ENCODE data around the gene MAGEA9B.
"Not testable (repeated sequence)": the region's sequence is repeated elsewhere in the genome, so short reads cannot be mapped to it uniquely, and the experiment has no call there.

MAGEA9B gene, protein sequence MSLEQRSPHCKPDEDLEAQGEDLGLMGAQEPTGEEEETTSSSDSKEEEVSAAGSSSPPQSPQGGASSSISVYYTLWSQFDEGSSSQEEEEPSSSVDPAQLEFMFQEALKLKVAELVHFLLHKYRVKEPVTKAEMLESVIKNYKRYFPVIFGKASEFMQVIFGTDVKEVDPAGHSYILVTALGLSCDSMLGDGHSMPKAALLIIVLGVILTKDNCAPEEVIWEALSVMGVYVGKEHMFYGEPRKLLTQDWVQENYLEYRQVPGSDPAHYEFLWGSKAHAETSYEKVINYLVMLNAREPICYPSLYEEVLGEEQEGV

DNA sequence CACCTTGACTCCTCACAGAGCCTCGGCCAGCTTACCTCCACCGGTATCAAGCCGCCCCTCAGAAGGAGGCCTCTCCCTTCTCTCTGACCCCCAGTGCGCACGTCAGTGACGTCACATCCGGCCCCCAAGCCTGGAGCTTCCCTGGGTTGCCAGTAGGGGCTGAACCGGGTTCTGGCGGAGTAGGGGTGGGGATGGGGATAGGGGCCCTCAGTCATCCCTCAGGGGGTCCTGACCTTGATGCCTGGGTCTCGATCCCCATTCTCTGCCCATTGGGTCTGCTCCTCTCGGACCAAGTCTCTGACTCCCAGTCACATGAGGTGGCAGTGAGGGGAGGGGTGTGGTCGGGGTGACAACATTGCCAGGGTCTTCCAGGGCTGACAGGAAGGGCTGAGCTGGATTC is at the start of gene MAGEA9B:
TSS of gene MAGEA9B (minus strand) at position 101 of the 400 bp plus-strand sequence. CDS start 4,280 bp downstream, outside the sequence.
- DNase-seq: not testable (repeated sequence)

DNA sequence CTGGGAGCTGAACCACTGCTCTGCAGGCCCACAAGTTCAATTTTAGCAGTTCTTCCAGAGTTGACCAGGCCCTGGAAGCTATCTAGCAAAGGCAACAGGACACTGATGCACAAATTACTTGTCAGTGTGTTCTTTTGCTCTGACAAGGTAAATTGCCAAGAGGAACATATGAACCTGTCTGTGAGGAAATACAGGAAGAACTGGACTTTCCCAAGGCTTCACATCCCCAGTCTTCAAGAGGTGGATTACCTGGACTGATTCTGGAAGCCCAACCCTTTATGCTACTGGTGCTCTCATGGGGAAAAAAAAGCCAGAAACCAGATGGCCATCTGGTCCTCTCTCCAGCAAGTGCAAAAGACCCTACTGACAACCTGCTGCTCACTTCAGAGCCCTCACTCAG is 46.3 kb upstream of the MAGEA9B start:
- no peak for DNase-seq

DNA sequence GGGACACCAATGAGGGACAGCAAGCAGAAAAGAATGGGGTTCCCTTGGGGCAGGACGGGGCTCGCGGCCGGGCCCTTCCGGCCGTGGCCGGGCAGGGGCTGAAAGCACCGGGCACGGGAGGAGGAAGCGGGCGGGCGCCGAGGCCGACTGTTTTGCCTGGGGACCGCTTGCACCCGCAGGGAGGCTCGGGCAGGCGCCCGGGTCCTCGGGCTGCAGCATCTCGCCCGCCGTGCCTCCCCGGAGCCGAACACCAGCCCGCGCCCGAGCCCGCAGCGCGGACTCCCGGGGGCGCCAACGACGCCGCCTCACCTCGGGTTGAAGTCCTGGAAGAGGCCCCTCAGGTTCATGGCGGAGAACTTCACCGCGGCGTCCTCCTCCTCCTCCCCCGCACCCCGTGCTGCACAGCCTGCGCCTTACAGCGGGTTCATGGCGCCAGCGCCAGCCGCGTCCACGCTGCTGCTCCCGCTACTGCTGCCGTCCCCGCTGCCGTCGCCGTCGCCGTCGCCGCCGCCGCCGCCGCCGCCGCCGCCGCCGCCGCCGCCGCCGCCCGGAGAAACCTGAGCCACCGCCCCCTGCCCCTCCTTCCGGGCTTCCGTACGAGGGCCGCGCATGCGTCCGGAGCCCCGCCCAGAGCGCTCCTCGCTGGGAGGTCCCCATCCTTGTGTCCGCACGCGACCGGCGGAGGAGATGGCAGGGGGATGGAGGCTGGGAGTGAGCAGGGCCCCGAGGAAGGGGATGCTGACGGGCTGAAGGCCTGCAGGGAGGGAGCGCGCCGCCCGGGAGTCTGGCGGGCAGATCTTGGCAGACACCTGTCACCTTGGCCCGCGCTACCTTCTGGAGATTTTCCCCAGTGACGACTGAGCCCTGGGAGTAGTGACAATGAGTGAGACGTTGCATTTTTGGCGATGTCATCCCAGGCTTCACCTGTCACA is 44.2 kb upstream of the MAGEA9B start, which contains the start of gene TMEM185A:
TSS of gene TMEM185A (minus strand) at position 559 of the 932 bp plus-strand sequence. CDS start at position 347, 212 bp downstream.
- DNase-seq: no peak

DNA sequence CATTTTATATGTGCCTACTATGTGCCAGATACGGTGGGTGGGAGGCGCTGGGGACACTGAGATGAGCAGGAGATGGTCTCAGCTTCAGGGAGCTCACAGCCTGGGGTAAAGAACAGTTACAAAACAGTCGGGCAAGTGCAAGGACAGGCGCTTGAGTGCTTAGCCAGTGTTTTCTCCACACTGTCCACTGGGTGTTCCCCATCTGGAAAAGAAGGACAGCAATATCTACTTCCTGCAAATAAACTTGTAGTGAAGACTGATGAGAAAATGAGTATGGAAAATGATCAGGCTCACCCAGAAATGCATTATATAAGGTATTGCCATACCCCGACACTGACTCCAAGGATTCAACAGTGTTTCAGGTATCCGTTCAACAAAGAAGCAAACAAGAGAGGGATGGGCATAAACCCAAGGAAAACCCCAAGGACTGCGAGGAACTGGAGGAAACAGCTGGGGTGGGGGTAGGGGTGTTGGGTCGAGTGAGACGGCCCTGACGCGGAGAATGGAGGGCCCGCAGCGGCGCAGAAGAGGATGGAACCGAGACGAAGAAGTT is 43.5 kb upstream of the MAGEA9B start:
- no peak for DNase-seq

DNA sequence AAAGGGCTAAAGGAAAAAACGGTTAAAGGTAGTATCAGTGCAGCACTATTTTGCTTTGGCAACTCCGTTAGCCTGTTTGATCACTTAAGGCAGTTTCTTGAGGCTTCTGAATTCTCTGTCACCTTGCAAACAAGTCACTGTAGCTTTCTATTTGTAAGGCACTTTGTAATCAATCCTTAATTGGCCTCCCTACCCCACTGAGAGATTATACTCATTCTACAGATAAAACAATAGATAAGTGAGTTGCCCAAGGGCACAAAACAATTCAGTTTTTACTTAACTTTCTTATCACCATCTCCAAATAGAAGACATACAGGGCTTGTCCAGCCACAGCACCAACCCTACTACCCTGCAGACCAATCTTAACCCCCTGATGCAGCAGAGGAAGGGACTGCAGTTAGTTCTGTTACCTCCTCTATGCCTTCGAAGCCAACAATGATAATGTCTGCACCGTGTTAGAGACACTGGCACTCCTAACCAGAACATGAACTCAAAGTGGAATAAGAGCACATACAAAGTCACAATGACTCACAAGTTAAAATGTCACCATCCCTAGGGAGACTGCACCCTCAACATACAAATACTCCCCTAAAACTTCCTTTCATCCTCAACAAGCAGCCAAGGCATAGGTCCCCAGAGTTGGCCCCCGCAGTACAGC is 42.6 kb upstream of the MAGEA9B start:
- DNase-seq: no peak

DNA sequence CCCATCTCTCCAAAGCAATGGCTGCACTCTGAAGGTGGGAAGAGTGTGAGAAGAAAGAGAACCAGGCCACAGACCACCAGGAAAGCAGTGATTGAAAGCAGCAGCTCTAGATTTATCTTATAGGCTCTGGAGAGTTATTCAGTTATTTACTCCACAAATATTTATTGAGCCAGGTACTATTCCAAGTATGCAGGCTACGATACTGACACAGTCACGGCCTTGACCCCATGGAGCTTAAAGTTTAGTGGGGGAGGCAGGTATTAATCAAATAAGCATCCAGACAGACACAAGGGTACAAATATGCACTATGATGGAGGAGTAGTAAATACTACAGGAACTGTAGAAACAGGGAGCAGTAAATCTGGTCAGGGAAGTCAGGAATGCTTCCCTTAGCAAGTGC is 41.5 kb upstream of the MAGEA9B start:
- no peak for DNase-seq

DNA sequence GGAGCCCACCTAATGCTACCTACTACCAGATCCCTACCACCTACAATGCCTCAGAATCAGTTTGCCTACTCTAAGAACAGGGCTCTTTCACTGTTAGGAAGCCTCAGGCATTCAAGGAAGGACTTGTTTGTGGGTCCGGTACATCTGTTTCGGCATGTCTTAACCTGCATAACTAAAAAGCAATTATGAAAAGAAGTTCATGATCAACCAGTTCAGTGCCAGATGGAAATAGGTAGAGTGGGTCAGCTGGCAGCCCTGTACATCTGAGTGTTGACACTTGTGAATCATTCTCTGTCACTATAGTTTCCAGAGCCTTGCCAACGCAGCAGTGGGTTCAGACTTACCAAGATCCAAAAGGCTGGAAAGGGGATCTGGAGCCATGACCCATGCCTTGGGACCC is 41.0 kb upstream of the MAGEA9B start:
- DNase-seq: no peak

DNA sequence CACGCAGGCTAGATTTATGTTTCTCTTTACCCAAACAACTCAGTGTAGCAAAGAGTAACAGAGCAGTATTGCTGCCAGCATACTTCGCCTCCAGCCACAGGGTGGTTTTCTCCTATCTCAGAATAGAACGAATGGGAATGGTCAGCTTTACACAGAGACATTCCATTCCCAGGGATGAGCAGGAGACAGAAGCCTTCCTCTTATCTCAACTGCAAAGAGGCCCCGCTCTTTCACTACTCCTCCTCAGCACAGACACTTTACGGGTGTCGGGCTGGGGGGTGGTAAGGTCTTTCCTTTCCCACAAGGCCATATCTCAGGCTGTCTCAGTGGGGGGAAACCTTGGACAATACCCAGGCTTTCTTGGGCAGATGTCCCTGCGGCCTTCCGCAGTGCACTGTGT is 39.6 kb upstream of the MAGEA9B start:
- not testable (repeated sequence) for DNase-seq

DNA sequence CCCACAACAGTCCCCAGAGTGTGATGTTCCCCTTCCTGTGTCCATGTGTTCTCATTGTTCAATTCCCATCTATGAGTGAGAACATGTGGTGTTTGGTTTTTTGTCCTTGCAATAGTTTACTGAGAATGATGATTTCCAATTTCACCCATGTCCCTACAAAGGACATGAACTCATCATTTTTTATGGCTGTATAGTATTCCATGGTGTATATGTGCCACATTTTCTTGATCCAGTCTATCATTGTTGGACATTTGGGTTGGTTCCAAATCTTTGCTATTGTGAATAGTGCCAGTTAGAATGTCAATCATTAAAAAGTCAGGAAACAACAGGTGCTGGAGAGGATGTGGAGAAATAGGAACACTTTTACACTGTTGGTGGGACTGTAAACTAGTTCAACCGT is 32.4 kb upstream of the MAGEA9B start:
- DNase-seq: not testable (repeated sequence)

DNA sequence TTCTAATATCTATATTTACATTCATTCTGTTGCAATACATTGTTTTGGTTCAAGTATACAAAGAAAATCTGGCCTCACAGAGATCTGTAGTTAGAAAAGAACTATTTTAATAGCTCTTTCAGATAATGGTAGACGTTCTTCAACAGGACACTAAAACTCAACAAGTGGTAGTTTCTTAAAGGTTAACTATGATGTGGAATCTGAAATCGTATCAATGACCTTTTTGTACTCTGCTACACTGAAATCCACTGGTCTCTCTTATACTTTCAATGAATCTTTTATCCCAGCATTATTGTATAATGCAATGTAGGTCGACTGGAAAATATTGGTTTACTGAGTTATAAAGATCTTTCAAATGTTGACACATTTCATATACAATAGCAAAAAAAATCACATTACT is 31.6 kb upstream of the MAGEA9B start:
- DNase-seq: no peak

DNA sequence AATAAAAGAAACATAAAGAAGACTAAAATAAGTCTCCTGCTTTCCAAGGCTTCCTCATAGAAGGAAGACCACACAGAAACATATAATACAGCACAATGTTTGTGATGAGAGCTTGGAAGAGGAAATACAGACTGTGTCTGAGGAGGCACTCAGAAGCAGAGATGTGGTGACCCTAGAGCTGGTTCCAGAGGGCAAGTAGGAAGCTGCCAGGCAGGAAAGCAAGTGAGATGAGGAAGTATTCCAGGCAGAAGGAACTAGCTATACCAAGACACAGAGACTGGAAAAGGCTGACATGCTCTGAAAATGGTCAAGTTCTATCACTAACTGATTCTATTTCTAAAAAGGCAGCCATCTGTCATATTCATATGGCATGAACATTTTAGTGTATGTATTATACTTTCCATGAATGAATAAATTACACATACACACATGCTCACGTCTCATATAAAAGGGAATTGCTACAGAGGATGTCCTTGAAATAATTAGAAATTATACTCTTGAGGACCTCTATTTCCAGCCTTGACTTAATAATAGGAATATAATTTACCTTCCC is 24.4 kb upstream of the MAGEA9B start:
- DNase-seq: no peak

DNA sequence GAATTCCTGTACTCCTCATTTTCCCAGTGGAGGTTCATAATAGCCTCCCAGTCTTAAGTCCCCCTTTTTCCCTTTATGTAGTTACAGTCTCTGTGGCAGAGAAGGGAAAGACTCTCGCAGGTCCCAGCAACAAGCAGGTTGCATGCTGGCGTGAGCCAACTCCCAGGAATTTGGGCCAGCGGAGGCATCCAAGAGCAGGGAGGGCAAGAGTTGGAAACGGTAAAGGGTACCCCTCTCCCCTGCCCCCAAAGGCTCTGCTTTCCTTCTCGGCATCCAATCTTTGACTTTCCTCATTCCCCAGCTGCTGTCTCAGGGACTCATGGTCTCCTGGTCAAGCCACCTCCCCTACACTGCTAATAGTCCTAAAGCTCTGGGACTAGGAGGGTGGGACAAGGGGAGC is 23.3 kb upstream of the MAGEA9B start:
- no peak for DNase-seq

DNA sequence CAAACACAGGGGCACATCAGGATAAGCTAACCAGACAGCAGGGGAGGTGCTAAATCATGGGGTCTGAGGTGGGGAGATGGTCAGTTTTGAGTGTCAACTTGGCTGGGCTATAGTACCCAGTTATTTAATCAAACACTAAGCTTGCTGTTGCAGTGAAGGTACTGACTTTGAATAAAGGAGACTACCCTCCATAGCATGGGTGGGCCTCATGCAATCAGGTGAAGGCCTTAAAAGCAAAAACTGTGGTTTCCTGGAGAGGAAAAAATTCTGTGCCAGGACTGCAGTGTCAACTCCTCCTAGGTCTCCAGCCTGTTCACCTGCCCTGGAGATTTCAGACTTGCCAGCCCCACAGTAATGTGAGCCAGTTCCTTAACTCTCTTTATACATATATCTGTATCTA is 20.4 kb upstream of the MAGEA9B start:
- DNase-seq: no peak

DNA sequence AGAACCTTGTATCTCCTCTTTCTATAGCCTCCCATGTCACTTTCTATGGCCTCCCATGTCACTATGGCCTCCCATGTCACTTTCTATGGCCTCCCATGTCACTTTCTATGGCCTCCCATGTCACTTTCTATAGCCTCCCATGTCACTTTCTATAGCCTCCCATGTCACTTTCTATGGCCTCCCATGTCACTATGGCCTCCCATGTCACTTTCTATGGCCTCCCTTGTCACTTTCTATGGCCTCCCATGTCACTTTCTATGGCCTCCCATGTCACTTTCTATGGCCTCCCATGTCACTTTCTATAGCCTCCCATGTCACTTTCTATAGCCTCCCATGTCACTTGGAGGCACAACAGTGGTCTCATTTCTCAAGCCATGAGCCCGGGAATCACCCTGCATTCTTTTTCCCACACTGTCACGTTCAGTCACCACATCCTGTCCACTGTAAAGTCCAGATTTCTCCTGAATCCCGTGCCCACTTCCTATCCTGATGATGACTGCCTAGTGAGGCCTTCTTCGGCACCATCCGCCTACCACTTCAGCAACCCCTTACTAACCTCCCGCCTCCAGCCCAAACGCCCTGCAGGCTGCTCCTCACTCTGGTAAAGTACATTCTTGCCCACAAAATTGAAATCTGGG is 18.1 kb upstream of the MAGEA9B start:
- DNase-seq: not testable (repeated sequence)

DNA sequence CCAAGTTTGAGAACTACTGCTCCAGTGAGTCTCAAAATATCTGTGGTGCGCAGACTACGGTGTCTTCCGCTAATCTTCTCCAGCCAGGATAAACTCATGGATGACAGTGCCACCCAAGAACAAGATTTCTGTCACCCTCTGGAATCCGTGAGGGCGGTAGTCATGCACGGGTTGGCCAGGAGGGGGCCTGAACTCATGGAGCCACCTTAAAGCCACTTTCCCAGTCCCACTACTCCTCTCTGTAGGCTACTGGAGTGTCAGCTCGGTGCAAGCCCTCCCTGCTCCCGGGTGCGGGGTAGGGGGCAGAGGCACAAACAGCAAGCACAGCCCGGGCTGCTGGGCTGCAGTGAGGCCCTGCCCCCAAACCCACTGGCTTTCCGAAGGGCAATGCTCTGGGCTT is 11.3 kb upstream of the MAGEA9B start:
- DNase-seq: not testable (repeated sequence)

DNA sequence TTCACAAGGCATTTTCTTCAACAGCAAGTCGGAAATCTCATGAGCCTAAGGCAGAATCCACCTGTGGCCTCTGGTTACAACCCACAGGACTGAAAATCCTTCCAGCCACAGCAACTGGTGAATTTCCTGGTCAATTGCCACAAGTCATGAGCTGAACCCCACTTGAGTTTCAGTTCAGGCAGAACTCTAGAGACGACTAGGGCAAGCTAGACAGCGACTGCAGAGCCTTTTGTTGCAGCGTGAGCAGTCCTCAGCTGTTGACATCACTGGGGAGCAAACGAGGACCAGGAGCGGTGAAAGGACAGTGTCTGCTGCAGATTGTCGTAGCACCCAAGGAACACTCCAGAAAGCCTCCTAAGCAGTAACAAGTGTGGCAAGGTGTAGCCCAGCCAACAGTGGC is 8.7 kb upstream of the MAGEA9B start:
- DNase-seq: not testable (repeated sequence)

DNA sequence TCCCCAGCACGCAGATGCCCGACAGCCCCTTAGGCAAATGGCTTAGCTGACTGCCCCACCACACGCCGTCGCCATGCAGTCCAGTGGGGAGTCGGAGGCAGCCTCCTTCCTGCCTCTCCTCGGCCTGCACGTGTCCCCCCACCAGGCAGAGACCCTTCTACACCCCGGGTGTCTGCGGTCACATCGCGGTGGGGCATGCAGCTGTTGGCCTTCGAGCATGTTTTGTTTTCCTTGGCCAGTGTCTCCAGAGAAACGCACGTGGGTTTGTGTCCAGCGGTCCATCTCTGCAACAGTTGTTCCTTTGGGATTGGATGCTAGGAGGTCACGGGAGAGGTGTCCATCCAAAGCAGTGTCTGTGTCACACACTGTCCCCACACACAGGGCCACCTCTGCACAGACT is 8.0 kb upstream of the MAGEA9B start, which contains the start of gene HSFX2:
TSS of gene HSFX2 (minus strand) at position 101 of the 400 bp plus-strand sequence. CDS start 614 bp downstream, outside the sequence.
- DNase-seq: not testable (repeated sequence)

DNA sequence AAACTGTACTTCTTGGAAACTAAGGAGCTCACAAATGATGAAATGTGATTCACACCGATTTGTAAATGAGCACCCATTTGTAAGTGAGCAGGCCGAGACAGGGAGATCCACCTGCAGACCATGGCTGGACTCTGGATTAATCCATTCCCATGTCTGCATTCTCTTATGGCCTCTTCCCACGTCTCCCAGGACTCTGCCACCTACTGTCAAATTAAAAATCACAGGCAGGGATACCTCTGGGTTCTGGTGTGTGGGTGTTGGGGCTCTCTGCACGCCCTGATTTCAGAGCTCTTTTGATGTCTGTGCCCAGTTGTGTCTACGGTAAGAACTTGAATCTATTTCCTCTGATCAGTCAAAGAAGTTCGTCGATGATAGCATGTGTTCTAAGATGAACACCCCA is 3.7 kb upstream of the MAGEA9B start:
- not testable (repeated sequence) for DNase-seq

DNA sequence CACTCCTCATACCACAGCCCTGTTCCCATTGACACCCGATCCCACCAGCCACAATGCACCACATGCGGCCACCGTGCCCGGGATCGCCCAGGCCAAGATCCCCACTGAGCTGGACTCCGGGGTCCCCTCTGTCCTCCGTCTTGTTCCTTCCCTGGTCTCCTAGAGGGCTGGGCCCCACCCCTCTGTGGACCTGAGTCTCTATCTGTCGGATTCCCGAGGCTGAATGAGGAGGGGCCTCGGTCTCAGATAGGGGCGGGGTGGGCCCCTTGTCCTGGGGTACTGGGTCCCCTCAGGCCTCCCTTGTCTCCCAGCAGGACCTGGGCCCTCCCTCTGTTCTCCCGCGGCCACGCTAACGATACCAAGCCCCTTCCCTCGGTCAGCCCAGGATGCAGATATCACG is 1.6 kb downstream of the MAGEA9B start:
- not testable (repeated sequence) for DNase-seq

DNA sequence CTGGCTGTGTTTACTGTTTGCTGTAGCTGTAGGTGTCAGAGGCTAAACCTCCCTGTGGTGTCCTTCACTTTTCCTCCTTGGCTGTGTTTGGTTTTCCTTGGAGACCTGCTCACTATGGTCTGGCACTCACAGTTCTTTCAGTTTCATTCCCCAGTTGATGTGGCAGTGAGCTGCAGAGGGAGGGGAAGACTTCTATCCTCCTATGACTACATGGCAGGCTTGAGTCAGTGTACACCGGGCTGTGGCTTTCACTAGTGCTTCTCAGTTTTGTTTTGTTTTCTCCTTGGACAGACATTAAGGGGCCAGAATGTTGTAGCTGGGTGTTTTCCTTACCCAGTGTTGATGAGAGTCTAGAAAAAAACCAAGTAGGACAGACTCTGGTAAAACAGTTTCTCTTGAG is 13.8 kb downstream of the MAGEA9B start:
- not testable (repeated sequence) for DNase-seq

DNA sequence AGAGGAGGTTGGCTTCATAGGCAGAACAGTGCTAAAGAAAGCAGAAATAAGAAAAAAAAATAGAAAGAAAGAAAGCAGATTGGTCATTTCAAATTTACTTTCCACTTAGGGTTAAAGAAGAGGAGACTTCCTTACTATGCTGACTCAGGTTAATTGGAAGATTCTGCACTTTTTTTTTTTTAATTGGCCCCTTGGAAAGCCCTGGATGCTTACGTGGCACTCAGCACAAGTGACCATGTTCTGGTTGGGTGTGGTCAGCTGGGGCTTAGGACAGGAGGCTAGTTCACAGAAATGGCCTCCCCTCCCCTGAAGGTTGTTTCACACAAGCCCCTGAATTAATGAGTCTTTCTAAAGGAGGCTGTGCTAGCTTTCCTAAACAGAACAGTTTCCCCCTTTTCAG is 14.5 kb downstream of the MAGEA9B start:
- no peak for DNase-seq

DNA sequence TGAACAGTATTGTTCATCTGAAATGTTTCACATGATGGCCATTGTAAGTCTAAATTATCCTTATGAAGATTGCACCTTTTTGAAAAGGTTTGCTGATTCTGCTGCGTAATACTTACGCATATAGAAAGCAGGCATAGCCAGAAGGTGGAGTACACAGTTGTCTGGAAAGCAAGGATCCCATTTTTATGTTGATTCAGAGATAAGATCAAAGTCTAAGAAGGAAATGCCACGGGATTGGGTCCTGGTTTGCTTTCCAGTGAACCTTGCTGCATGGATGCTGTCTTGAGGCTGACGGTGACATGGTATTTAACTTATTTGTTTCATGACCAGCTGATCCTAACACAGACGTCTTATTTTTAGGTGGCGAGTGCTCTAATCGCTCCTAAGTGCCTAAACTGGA is 15.5 kb downstream of the MAGEA9B start:
- no peak for DNase-seq
